ENCODE results near the gene ZC3H18. TPM values are rescaled to one million over a fixed set of nuclear protein-coding genes. Genes with fewer than 3 reads are reported as not detected.
A peak's percentile ranks its signal among the peaks of the same experiment; 100 is the strongest.

Gene ZC3H18
- total and polyA plus RNA-seq, 5 donors, result 17.5 to 25.1 (median 19.6) TPM

- Histone ChIP-seq H3K4me3 (ENCODE audit: low read length) (no peak overlapping the region), H3K9me3 (ENCODE audit: control insufficient read depth, low read length) (no peaks in the 10 kb centered on the region), H3K27me3 (ENCODE audit: control insufficient read depth, insufficient read depth) (no peaks in the 10 kb centered on the region), H3K4me1 (ENCODE audit: control insufficient read depth, insufficient read depth, low read length) (no peaks in the 10 kb centered on the region), H3K27ac (ENCODE audit: low read length) (no peak overlapping the region)
- intact Hi-C loops (cut with DNase I), result loop anchor here in 3 of 4 donors (2.0 to 10.0 kb wide), 3 partner anchors 84 to 332 kb away; no protein-coding TSS in a partner anchor
- WGBS, result 46% methylated on average over 9 of the region's 9 CpGs
- peak; percentile 47 to 73 (median 71) for DNase-seq
- ATAC-seq, result peak; percentile 6 to 44
Observed at GRCh38 chr16:88526906-88527185, 43.4 kb upstream of the ZC3H18 start.

GRCh38 chr16:88527186-88527936 lies 42.8 kb upstream of the ZC3H18 start:
- H3K9me3 ChIP-seq (ENCODE audit: control insufficient read depth, low read length), result no peaks in the 10 kb centered on the region
- no peaks in the 10 kb centered on the region for H3K27me3 ChIP-seq (ENCODE audit: control insufficient read depth, insufficient read depth)
- H3K27ac ChIP-seq (ENCODE audit: low read length), result no peak overlapping the region
- peak; percentile 79 to 91 (median 89) for DNase-seq
- peak; percentile 49 to 70 for ATAC-seq
- intact Hi-C loops (cut with DNase I), result loop anchor here in 3 of 4 donors (2.0 to 10.0 kb wide), 3 partner anchors 85 to 333 kb away; no protein-coding TSS in a partner anchor
- H3K4me1 ChIP-seq (ENCODE audit: control insufficient read depth, insufficient read depth, low read length), result no peaks in the 10 kb centered on the region
- 25% methylated on average over 32 of the region's 32 CpGs for WGBS
- no peak overlapping the region for H3K4me3 ChIP-seq (ENCODE audit: low read length)

GRCh38 chr16:88527937-88528743 lies 42.1 kb upstream of the ZC3H18 start:
- WGBS, result 74% methylated on average over 30 of the region's 30 CpGs
- ATAC-seq, result no peak
- H3K4me1 ChIP-seq (ENCODE audit: control insufficient read depth, insufficient read depth, low read length), result no peaks in the 10 kb centered on the region
- H3K4me3 ChIP-seq (ENCODE audit: low read length), result no peak overlapping the region
- H3K27me3 ChIP-seq (ENCODE audit: control insufficient read depth, insufficient read depth), result no peaks in the 10 kb centered on the region
- intact Hi-C loops (cut with DNase I), result loop anchor here (2.0 to 10.0 kb wide), 3 partner anchors 85 to 333 kb away; no protein-coding TSS in a partner anchor
- no peak overlapping the region for H3K27ac ChIP-seq (ENCODE audit: low read length)
- peak; percentile 15 to 67 (median 53) for DNase-seq
- H3K9me3 ChIP-seq (ENCODE audit: control insufficient read depth, low read length), result no peaks in the 10 kb centered on the region

- no peak overlapping the region for H3K4me3 ChIP-seq (ENCODE audit: low read length)
- no peaks in the 10 kb centered on the region for H3K27me3 ChIP-seq (ENCODE audit: control insufficient read depth, insufficient read depth)
- intact Hi-C loops (cut with DNase I), result loop anchor here in 3 of 4 donors (2.0 to 10.0 kb wide), 3 partner anchors 86 to 334 kb away; no protein-coding TSS in a partner anchor
- DNase-seq, result peak; percentile 13 to 58 (median 51)
- WGBS, result 87% methylated on average over 22 of the region's 22 CpGs
- no peak for ATAC-seq
- H3K9me3 ChIP-seq (ENCODE audit: control insufficient read depth, low read length), result no peaks in the 10 kb centered on the region
- no peak overlapping the region for H3K27ac ChIP-seq (ENCODE audit: low read length)
- no peaks in the 10 kb centered on the region for H3K4me1 ChIP-seq (ENCODE audit: control insufficient read depth, insufficient read depth, low read length)
Observed at GRCh38 chr16:88528902-88529318, 41.3 kb upstream of the ZC3H18 start.

- H3K4me3 ChIP-seq (ENCODE audit: low read length), result no peak overlapping the region
- H3K27ac ChIP-seq (ENCODE audit: low read length), result no peak overlapping the region
- H3K27me3 ChIP-seq (ENCODE audit: control insufficient read depth, insufficient read depth), result no peaks in the 10 kb centered on the region
- DNase-seq (peak in 2 of 3 donors; percentile 16 to 51), ATAC-seq (no peak)
- no peaks in the 10 kb centered on the region for H3K4me1 ChIP-seq (ENCODE audit: control insufficient read depth, insufficient read depth, low read length)
- 93% methylated on average over 9 of the region's 9 CpGs for WGBS
- intact Hi-C loops (cut with DNase I), result loop anchor here in 3 of 4 donors (2.0 to 10.0 kb wide), 3 partner anchors 87 to 335 kb away; no protein-coding TSS in a partner anchor
- no peaks in the 10 kb centered on the region for H3K9me3 ChIP-seq (ENCODE audit: control insufficient read depth, low read length)
Observed at GRCh38 chr16:88529596-88529995, 40.6 kb upstream of the ZC3H18 start.

GRCh38 chr16:88530051-88530857 lies 39.9 kb upstream of the ZC3H18 start:
- ATAC-seq (no peak), DNase-seq (peak; percentile 15 to 55 (median 55))
- Histone ChIP-seq H3K4me1 (ENCODE audit: control insufficient read depth, insufficient read depth, low read length) (no peaks in the 10 kb centered on the region), H3K9me3 (ENCODE audit: control insufficient read depth, low read length) (no peaks in the 10 kb centered on the region), H3K27ac (ENCODE audit: low read length) (no peak overlapping the region), H3K4me3 (ENCODE audit: low read length) (no peak overlapping the region), H3K27me3 (ENCODE audit: control insufficient read depth, insufficient read depth) (no peaks in the 10 kb centered on the region)
- intact Hi-C loops (cut with DNase I), result no loop called here
- WGBS, result 87% methylated on average over 27 of the region's 27 CpGs

GRCh38 chr16:88530858-88531203 lies 39.4 kb upstream of the ZC3H18 start:
- Histone ChIP-seq H3K4me1 (ENCODE audit: control insufficient read depth, insufficient read depth, low read length) (no peaks in the 10 kb centered on the region), H3K27ac (ENCODE audit: low read length) (no peak overlapping the region), H3K9me3 (ENCODE audit: control insufficient read depth, low read length) (no peaks in the 10 kb centered on the region), H3K4me3 (ENCODE audit: low read length) (no peak overlapping the region), H3K27me3 (ENCODE audit: control insufficient read depth, insufficient read depth) (no peaks in the 10 kb centered on the region)
- intact Hi-C loops (cut with DNase I), result no loop called here
- ATAC-seq, result no peak
- DNase-seq, result peak in 2 of 3 donors; percentile 3 to 38
- 72% methylated on average over 11 of the region's 11 CpGs for whole genome bisulfite sequencing

GRCh38 chr16:88531346-88531745 lies 38.9 kb upstream of the ZC3H18 start:
- H3K4me1 ChIP-seq (ENCODE audit: control insufficient read depth, insufficient read depth, low read length), result no peaks in the 10 kb centered on the region
- intact Hi-C loops (cut with DNase I), result no loop called here
- WGBS, result 88% methylated on average over 12 of the region's 12 CpGs
- no peak for ATAC-seq
- no peaks in the 10 kb centered on the region for H3K9me3 ChIP-seq (ENCODE audit: control insufficient read depth, low read length)
- peak in 1 of 3 donors; percentile 55 for DNase-seq
- H3K4me3 ChIP-seq (ENCODE audit: low read length), result no peak overlapping the region
- no peaks in the 10 kb centered on the region for H3K27me3 ChIP-seq (ENCODE audit: control insufficient read depth, insufficient read depth)
- no peak overlapping the region for H3K27ac ChIP-seq (ENCODE audit: low read length)

- no peak overlapping the region for H3K27ac ChIP-seq (ENCODE audit: low read length)
- peak; percentile 25 to 73 (median 62) for DNase-seq
- WGBS, result 90% methylated on average over 34 of the region's 34 CpGs
Observed at GRCh38 chr16:88531931-88532433, 38.2 kb upstream of the ZC3H18 start.

GRCh38 chr16:88532434-88533241 lies 37.6 kb upstream of the ZC3H18 start:
- Histone ChIP-seq H3K4me1 (ENCODE audit: control insufficient read depth, insufficient read depth, low read length) (no peaks in the 10 kb centered on the region), H3K27ac (ENCODE audit: low read length) (no peak overlapping the region), H3K9me3 (ENCODE audit: control insufficient read depth, low read length) (no peaks in the 10 kb centered on the region), H3K27me3 (ENCODE audit: control insufficient read depth, insufficient read depth) (no peaks in the 10 kb centered on the region), H3K4me3 (ENCODE audit: low read length) (no peak overlapping the region)
- intact Hi-C loops (cut with DNase I), result no loop called here
- WGBS, result 89% methylated on average over 37 of the region's 37 CpGs
- DNase-seq (peak in 2 of 3 donors; percentile 62 to 70), ATAC-seq (no peak)

More at GRCh38 chr16:88531931-88532433, 38.2 kb upstream of the ZC3H18 start:
- H3K9me3 ChIP-seq (ENCODE audit: control insufficient read depth, low read length), result no peaks in the 10 kb centered on the region
- H3K27me3 ChIP-seq (ENCODE audit: control insufficient read depth, insufficient read depth), result no peaks in the 10 kb centered on the region
- ATAC-seq, result no peak
- H3K4me1 ChIP-seq (ENCODE audit: control insufficient read depth, insufficient read depth, low read length), result no peaks in the 10 kb centered on the region
- intact Hi-C loops (cut with DNase I), result no loop called here
- H3K4me3 ChIP-seq (ENCODE audit: low read length), result no peak overlapping the region

Measured in right cardiac atrium (tissue), 5 donors.